ENCODE results near the gene FNDC5. TPM values are rescaled to one million over a fixed set of nuclear protein-coding genes. Genes with fewer than 3 reads are reported as not detected.

The FNDC5 gene
- polyA plus RNA-seq, 1 of the 3 experiments (the other 2 are of a cell fraction), result 0.59 TPM

DNA sequence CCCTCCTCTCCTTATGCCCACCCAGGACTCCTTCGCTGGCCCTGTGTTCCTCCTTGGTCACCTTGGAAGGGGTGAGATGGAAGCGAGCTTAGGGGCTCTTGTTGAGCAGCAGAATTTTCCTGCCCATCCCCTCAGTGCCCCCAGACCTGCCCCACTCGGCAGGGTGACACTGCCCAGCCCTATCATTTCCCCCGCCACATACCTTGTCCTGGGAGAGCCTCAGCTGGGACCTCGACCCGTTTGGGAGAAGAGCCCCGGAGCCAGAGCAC, 1.4 kb upstream of the FNDC5 start:
- POLR2A ChIA-PET, result no interaction called here
- Histone ChIP-seq H3K36me3 (replicated peaks in 1 of 2; ENCODE audit: control insufficient read depth in 1 of 2, insufficient read depth in 2 of 2, low read length in 1 of 2) (no peaks in the 10 kb centered on the region), H2AFZ (ENCODE audit: low read depth) (no peak overlapping the region), H3F3A (replicated peaks; ENCODE audit: insufficient read depth) (peaks cover 8% of the 10 kb centered on the region), H4K20me1 (ENCODE audit: insufficient read depth) (no peaks in the 10 kb centered on the region), H3K9me2 (no peaks in the 10 kb centered on the region), H3K4me3 (ENCODE audit: low read depth in 2 of 2, low read length in 1 of 2) (no peak overlapping the region), H3K4me2 (no peak overlapping the region), H3K9me3 (no peaks in the 10 kb centered on the region), H3K9ac (no peak overlapping the region), H3K27me3 (ENCODE audit: insufficient read depth) (no peaks in the 10 kb centered on the region), H3K27ac (ENCODE audit: low read depth in 2 of 2, low read length in 1 of 2) (no peak overlapping the region), H3K4me1 (ENCODE audit: control insufficient read depth in 1 of 2, insufficient read depth in 2 of 2, low read depth in 1 of 2, low read length in 1 of 2) (peaks cover 0 to 17% of the 10 kb centered on the region in 2 experiments; a peak in 1 of 4 replicates), H3K79me2 (ENCODE audit: insufficient read depth) (no peaks in the 10 kb centered on the region)
- TF ChIP-seq NFIC (IDR thresholded peaks at IDR 0.05; ENCODE audit: borderline replicate concordance) (no peak), NRF1 (IDR thresholded peaks at IDR 0.05; ENCODE audit: low read depth, low read length) (no peak), SMC3 (IDR thresholded peaks at IDR 0.05; ENCODE audit: low read depth, low read length) (no peak), GATA2 (CRISPR knock-in tag; IDR thresholded peaks at IDR 0.05) (no peak), EP300 (IDR thresholded peaks at IDR 0.05; ENCODE audit: borderline replicate concordance in 1 of 2, low read depth in 1 of 2, low read length in 1 of 2) (no peak), POLR2AphosphoS5 (IDR thresholded peaks at IDR 0.05; ENCODE audit: low read depth, low read length) (no peak), ELF1 (IDR thresholded peaks at IDR 0.05) (no peak), FOXJ3 (CRISPR knock-in tag; IDR thresholded peaks at IDR 0.05) (no peak), MEF2A (IDR thresholded peaks at IDR 0.05; ENCODE audit: borderline replicate concordance, low read depth) (no peak), SIN3A (IDR thresholded peaks at IDR 0.05; ENCODE audit: borderline replicate concordance, low read depth, low read length) (no peak), MXI1 (IDR thresholded peaks at IDR 0.05; ENCODE audit: low read depth, low read length) (no peak), TEAD4 (IDR thresholded peaks at IDR 0.05; ENCODE audit: borderline replicate concordance, insufficient read depth) (no peak), FOSL2 (IDR thresholded peaks at IDR 0.05; ENCODE audit: borderline replicate concordance, low read depth) (no peak)
- TF ChIP-seq, protein P1, sequence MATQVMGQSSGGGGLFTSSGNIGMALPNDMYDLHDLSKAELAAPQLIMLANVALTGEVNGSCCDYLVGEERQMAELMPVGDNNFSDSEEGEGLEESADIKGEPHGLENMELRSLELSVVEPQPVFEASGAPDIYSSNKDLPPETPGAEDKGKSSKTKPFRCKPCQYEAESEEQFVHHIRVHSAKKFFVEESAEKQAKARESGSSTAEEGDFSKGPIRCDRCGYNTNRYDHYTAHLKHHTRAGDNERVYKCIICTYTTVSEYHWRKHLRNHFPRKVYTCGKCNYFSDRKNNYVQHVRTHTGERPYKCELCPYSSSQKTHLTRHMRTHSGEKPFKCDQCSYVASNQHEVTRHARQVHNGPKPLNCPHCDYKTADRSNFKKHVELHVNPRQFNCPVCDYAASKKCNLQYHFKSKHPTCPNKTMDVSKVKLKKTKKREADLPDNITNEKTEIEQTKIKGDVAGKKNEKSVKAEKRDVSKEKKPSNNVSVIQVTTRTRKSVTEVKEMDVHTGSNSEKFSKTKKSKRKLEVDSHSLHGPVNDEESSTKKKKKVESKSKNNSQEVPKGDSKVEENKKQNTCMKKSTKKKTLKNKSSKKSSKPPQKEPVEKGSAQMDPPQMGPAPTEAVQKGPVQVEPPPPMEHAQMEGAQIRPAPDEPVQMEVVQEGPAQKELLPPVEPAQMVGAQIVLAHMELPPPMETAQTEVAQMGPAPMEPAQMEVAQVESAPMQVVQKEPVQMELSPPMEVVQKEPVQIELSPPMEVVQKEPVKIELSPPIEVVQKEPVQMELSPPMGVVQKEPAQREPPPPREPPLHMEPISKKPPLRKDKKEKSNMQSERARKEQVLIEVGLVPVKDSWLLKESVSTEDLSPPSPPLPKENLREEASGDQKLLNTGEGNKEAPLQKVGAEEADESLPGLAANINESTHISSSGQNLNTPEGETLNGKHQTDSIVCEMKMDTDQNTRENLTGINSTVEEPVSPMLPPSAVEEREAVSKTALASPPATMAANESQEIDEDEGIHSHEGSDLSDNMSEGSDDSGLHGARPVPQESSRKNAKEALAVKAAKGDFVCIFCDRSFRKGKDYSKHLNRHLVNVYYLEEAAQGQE (IDR thresholded peaks at IDR 0.05; ENCODE audit: low read depth, low read length), result no peak
- TF ChIP-seq, protein P2, sequence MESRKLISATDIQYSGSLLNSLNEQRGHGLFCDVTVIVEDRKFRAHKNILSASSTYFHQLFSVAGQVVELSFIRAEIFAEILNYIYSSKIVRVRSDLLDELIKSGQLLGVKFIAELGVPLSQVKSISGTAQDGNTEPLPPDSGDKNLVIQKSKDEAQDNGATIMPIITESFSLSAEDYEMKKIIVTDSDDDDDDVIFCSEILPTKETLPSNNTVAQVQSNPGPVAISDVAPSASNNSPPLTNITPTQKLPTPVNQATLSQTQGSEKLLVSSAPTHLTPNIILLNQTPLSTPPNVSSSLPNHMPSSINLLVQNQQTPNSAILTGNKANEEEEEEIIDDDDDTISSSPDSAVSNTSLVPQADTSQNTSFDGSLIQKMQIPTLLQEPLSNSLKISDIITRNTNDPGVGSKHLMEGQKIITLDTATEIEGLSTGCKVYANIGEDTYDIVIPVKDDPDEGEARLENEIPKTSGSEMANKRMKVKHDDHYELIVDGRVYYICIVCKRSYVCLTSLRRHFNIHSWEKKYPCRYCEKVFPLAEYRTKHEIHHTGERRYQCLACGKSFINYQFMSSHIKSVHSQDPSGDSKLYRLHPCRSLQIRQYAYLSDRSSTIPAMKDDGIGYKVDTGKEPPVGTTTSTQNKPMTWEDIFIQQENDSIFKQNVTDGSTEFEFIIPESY (IDR thresholded peaks at IDR 0.05; ENCODE audit: borderline replicate concordance, low read depth), result no peak
- TF ChIP-seq, protein P3, sequence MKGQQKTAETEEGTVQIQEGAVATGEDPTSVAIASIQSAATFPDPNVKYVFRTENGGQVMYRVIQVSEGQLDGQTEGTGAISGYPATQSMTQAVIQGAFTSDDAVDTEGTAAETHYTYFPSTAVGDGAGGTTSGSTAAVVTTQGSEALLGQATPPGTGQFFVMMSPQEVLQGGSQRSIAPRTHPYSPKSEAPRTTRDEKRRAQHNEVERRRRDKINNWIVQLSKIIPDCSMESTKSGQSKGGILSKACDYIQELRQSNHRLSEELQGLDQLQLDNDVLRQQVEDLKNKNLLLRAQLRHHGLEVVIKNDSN (IDR thresholded peaks at IDR 0.05; ENCODE audit: borderline replicate concordance, low read depth), result no peak
- TF ChIP-seq, protein P4, sequence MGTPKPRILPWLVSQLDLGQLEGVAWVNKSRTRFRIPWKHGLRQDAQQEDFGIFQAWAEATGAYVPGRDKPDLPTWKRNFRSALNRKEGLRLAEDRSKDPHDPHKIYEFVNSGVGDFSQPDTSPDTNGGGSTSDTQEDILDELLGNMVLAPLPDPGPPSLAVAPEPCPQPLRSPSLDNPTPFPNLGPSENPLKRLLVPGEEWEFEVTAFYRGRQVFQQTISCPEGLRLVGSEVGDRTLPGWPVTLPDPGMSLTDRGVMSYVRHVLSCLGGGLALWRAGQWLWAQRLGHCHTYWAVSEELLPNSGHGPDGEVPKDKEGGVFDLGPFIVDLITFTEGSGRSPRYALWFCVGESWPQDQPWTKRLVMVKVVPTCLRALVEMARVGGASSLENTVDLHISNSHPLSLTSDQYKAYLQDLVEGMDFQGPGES (IDR thresholded peaks at IDR 0.05; ENCODE audit: low read depth, low read length), result no peak
- CTCF ChIA-PET, result interaction anchor here (0.9 to 4.3 kb wide), 28 partner anchors 9 to 472 kb away, joined by 3 to 46 read pairs (median 7); partner anchors contain the start of genes AZIN2, HPCA, S100PBP and YARS1
- 73% methylated on average over 7 of the region's 7 CpGs for WGBS (ENCODE audit: low lambda C conversion rate)
- DNase-seq, result no peak

All from SK-N-SH (cell line).